Left cardiac atrium (tissue), 4 donors: ENCODE data around the gene CUEDC1. TPM values are rescaled to one million over a fixed set of nuclear protein-coding genes. Genes with fewer than 3 reads are reported as not detected.
"Not testable (repeated sequence)": the region's sequence is repeated elsewhere in the genome, so short reads cannot be mapped to it uniquely, and the experiment has no call there.

ENCODE experiments used
- ATAC-seq, 2 donors: fragments of 200-7000 bp; cut with Tn5 transposase; one replicate each; pipeline ENCODE4 v1.9.1; 2020; ENCODE audit warnings: mild to moderate bottlenecking in 2 of 2, moderate library complexity in 2 of 2
- DNase-seq: peaks from one replicate; pipeline ENCODE4 v3.0.0-alpha.2; 2020
- intact Hi-C, 2 donors: fragments of 100-400 bp; cut with DNase I; formaldehyde crosslinking; loops; one replicate each; pipeline versions ENCODE4 v1.14.1 to v1.15.1; 2022 to 2023
- total RNA-seq, 2 donors: library from RNA; stranded (reverse); fragmentation: NEBNext Ultra II Directional; extraction: Animal tissue kit (Norgen Biotek cat#: 25700); gene quantifications; one replicate each; pipeline ENCODE4 v1.2.1, GENCODE V29; 2021
- donor health status: DM: no; HTN: yes; CAD: no.
- donor health status: DM: no; HTN: yes; CAD: no; lungs with severe emphysema.
- donor health status: DM: yes; HTN: yes; CAD: no.
- donor health status: Dilated cardiomyopathy.

The CUEDC1 gene
- total RNA-seq, 2 donors from 2014 or later, result 38.3 to 45.5 TPM

DNA sequence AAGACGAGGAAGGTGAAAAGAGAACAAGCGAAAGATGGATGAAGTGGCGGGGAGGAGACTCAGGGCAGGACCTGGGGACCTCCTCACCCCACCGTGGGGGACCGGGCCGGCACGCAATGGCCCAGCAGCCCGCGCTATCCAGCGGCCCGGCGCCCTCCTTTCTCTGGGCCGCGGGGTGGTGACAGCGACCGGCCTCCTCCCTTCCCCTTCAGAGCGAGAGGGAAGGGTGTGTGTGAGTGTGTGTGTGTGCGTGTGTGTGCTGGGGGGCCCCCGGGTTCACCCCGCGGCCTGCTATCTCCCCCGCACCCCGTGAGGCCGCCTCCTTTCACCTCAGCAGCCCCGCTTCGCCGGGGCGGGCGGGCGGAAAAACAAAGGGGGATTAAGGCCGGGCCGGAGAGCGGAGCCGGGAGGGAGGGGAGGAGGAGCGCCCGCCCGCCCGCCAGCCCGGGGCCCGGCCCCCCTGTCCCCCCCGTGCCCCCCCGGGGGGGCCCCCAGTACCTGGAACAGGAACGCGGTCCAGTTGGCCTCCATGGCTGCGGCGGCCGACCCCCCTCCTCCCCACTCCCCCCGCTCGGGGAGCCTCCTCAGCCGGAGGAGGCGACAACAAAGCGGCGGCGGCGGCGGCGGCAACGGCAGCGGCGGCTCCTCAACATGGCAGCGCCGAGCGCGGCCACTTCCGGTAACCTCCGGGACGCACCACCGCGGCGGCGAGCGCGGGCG is 32.5 kb upstream of the CUEDC1 start, which contains the start of gene VEZF1:
Gene VEZF1, minus strand, starts transcription at position 674 of the 720 bp plus-strand sequence. Its CDS starts 143 bp downstream, at position 531.
- peak; percentile 88 for DNase-seq
- intact Hi-C loops, result loop anchor here in 1 of 2 donors (2.0 kb wide), 1 partner anchor 95 kb away; no protein-coding TSS in a partner anchor
- peak; percentile 75 to 81 for ATAC-seq

DNA sequence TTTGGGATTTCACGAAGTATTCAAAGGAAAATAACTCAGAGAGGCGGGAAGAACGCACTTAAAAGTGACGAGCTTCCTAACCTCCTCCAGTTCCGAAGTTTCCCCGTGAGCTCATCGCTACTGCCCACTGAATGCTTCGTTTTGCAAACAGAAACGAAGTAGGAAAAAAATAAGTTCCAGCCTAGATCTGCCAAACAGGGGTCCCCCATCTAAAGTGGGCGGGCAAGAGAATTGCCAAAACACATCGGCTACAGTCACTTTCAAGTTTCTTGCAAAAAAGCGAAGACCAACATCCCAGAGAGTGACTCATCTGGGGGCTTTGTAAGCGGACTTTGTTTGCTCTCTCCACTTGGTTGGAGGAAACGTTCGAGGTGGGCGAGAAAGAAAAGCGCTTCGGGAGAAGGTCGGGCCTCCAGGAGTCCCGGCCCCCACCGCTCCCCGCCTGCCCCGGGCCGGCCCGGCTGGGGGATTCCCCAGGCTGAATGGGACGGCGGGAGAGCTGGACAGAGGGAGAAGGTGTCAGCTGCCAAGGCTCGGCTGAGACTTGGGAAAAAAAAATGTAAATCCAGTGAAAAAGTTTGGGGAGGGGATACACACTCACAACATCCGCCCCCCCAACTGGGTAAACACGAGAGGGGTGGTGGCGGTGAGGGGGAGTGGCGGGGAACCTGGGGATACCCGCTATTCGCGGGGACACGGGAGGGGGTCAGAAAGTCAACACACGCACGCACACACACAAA is 31.8 kb upstream of the CUEDC1 start:
- ATAC-seq (peak; percentile 43 to 59), DNase-seq (peak; percentile 47)
- intact Hi-C loops, result no loop called here

DNA sequence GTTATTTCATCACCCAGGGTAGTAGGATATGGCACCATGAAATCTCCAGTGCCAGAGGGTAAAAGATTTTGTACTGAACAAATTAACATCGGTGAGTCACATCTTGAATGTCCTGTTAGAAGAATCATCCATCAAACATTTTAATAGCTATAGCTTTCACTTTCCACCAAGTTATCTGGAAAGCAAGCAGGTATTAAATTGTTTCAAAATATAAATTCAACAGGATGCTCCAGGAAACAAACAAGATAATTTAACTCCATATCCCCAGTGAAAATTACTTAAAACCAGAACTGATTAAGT is 30.4 kb upstream of the CUEDC1 start:
- no peak for ATAC-seq
- no peak for DNase-seq

DNA sequence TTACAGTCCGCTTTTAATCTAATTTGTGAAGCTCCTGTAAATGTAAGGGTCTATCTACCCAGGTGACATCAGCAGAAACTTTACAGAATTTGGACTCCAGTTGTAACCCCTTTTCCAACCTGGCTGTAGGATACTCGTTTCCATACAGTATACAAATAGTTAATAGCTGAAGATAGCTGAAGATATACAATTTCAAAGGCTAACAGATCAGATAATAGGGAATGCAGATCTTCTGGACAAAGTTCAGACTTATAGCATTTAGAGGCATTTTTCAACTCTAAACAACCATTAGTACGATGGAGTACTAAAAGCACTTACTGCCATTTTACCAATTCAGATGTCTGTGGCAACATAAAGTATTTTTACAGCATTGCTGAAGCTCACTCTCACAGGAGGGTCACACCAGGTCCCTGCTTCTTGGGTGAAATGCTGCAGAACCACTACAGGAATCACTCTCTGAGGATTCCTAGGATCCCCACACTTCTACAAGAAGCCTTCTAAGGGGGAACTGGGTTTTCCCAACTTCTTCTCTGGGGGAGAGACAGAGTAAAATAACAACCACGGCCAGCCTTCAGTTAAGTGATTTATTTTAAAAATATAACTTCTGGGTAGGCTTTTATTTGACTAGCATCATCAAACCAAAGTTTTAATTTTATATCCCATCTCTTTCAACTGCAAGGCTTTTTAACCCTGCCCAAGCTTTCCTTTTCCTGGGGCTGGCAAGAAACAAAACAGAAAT is 29.9 kb upstream of the CUEDC1 start:
- intact Hi-C loops, result no loop called here
- ATAC-seq, result no peak
- DNase-seq, result no peak

More for the DNA sequence above, 30.4 kb upstream of the CUEDC1 start:
- intact Hi-C loops, result no loop called here

DNA sequence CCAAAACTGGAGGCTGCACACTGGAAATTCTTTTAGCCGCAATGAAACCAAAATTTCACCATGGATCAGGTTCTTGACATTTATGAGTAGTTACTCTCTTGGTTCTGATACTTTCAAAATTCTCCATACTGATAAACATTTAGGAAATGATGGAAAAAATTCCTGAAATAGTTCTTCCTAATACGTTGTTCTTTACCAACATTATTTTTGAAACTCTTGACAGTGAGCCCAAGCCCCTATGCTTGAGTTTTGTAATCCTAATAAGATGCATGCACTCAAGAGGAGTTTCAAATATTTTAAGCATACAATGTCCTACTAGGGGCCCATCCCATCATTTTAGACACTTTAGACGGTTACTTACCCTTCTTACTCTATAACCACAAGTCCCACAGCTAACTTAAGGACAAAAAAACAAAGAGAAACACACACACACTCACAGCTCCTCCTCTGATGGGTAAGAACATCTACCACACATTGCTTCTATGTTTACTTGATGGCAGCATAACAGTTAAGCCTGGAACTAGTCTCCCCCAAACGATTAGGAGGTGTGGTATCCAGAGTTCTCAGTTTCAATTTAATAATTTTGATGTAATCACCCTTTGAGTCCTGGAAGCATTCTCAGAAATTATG is 29.2 kb upstream of the CUEDC1 start:
- ATAC-seq (no peak), DNase-seq (no peak)
- intact Hi-C loops, result no loop called here

DNA sequence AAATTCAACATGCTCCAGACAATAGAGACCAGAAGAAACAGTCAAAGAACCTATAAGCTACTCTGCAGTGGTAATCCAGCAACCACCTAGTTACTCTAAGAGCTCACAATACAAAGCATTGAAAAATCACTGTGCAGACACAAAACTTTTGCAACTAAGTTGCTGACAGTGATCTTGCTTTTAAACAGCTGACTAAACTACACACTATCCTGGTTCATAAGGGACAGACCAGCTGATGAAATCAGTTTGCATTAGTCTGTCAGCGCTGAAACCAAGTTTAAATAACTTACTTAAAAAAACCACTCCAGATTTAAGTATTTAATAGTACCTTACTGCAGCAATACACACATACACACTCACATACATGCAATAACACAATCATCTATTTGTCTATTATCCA is 28.2 kb upstream of the CUEDC1 start:
- DNase-seq (no peak), ATAC-seq (no peak)
- intact Hi-C loops, result no loop called here

DNA sequence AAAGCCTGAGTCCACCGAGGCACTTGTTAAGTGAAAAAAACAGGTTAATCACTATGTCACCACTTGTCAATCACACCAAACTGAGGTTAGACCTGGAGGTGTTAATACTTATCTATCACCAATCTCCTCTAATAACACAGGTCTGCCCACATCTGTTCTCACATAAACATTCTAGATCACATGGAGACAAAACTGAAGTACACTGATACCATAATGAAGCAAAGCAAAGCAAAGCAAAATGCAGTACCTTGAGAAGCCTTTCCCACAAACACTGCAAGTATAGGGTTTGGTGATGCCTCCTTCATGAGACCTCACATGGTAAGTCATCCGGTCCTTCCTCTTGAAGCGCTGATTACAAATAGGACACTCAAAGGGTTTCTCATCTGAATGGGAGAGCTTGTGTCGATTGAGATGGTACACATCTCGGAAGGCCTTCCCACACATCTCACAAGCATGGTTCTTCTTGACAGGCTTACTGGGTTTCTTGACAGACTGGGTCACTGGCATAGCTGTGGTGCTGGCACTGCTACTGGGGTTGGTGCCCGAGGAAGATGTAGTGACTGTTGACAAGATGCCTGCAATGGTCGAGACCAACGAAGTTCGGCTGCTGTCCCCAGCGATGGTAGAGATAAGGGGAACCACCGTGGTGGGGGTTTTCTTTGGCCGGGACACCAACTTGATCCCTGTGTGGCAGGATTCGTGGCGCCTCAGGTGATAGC is 27.4 kb upstream of the CUEDC1 start:
- ATAC-seq (no peak), DNase-seq (no peak)
- intact Hi-C loops, result no loop called here

DNA sequence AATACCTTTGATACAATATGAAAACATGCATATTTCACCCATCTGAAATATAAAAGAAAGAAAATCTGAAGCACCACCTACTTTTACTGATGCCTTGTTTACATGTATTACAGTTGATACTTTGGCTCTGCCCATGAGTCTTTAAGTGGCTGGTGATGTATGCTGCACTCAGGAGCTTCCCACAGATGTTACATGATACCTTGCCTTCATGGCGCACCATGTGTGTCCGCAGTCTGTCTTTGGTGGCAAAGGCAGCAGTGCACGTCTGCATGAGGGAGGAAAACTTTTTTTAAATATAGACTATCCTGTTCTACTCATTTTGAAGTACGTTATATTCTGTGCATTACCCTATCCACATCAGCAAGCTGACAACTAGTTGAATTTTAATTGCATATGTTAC is 25.3 kb upstream of the CUEDC1 start:
- no peak for ATAC-seq
- no peak for DNase-seq
- intact Hi-C loops, result no loop called here

DNA sequence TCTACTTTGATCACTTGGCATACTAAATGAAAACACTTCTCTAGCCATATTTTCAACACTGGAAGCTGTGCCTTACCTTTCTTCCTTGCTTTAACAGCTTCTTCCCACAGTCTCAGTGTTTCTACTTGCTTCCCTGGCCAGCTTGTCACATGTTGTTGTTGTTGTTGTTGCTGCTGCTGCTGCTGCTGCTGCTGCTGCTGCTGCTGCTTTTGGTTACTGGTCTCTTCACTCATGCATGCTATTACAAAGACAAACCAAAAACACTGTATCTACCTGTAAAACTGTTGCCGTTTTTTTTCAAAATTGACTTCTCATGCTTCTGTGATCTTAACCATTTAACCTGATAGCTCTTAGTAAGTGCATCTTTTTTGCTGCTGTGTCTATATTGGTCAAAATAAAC is 23.9 kb upstream of the CUEDC1 start:
- ATAC-seq (no peak), DNase-seq (no peak)
- intact Hi-C loops, result no loop called here

DNA sequence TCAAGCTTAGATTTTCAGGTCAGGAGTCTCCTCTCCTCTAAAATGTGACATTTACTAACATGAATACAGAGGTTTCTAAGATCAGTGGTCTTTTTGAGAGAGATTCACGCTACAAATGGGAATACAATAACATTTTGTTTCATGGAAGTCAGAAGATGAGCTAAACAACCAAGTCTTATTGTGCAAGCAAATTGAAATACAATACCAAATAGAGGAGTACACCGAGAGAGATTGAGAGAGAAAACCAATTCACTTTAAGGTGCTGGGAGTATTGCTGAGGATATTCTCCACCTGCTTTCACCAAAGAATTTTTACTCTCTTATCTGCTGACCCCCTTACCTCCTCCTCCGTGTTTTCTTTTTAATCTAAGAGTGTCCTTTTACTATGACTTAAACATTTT is 21.4 kb upstream of the CUEDC1 start:
- DNase-seq (no peak), ATAC-seq (no peak)
- intact Hi-C loops, result no loop called here

DNA sequence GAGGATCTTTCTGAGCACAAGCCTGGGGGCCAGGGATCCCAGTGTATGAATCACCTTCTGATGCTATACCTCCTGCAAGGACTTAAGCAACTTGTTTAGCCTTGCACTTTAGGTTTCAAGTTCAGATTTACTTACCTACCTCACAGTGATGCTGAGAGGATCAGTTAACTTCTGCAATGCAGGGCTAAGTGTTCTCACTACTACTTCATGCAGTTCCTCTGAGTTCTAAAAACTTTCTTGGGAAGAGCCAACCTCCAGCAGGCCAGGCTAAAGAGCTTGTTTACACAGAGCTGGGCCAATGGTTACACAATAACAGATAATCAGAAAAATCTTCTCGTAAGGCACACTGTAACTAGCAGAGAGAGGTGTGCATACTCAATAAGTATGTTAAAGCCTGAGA is 19.8 kb upstream of the CUEDC1 start:
- ATAC-seq, result peak; percentile 46 to 55
- DNase-seq, result no peak
- intact Hi-C loops, result no loop called here

DNA sequence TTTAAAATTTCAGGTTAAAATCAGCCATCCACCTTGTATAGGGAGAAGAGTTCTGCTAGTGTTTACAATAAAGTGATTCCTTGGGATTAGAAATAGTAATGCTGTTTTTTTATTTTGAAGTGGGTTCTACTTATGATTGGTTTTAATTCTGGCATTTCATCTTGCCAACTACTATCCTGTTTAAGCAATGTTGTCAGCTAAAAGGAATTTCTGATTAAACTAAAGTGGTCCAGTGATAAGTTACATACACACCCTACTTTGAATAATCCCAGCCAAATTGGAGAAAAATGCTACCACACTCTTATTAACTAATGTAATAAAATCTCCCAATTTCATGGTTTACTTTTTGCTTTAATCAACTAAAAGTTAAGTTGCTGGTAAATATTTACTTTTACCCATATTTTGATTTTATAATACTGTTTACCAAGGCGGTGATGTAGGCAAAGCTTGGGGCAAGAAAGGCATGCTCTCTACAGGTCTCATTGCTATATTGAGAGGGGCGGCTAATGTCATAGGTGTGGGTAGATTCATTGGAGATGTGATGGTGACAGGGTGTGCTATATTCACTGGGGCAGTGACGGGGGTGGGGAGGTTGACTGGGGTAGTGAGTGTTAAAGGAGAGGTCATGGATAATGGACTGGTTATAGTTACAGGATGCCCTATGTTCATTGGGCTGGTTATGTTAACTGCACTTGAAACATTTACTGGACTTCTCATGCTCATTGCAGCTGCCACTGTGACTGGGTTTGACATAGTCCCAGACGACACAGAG is 19.0 kb upstream of the CUEDC1 start:
- intact Hi-C loops, result not testable (repeated sequence)
- ATAC-seq, result peak; percentile 48 to 59

DNA sequence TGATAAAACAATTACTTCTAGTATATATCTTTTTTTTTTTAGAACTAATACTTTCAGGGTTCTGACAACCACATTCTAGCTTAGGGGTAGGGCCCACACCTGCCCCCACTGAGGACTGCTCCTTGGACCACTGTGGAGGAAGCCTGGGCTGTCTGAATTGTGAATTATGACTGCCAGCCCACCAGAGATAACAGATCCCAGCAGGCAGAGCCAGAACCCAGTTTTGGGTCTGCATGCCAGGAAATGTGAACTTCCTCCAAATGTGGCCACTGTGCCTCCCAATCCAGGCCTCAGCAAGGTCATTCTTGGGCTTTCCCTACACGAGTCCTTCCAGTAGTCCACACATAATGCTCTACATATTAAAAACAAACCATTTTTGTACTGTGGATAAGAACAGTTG is 16.9 kb upstream of the CUEDC1 start:
- intact Hi-C loops, result no loop called here
- ATAC-seq (no peak), DNase-seq (no peak)

More for the DNA sequence above, 19.0 kb upstream of the CUEDC1 start:
- not testable (repeated sequence) for DNase-seq

DNA sequence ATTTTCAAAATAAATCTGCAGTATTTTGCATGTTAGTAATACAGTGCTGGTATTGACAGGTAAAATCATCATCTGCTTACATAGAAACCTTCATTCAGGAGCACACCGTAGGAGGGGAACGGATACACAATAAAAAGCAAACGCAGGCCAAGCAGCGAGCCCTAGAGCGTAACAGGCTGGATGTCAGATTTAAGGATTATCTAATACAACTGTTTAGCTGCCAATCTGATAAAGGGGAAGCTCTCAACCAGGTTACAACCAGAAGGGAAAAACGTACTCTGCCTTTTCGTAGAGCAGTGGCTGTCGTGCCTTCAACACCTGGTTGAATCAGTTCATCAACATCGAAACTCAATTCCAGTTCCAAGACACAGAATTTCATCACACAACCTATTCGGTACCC is 16.4 kb upstream of the CUEDC1 start:
- intact Hi-C loops, result no loop called here
- ATAC-seq (no peak), DNase-seq (no peak)

DNA sequence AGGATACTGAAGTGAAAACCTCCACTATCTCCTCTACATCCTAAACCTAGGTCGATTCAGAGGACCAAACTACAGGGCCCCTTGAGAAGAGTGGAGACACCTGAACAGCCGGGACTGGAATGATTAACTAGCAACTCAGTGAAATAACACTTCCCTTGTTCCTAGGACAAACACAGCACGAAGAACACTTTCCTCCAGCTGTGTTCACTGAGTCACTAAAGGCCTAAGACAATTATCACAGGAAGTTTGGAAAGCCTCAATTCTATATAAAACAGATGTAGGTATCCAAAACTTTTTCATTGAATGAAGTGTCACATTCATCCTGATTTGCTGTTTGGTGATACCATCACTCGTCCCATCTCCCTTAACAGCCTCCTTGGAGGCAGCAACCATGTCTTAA is 15.5 kb upstream of the CUEDC1 start:
- DNase-seq, result no peak
- no peak for ATAC-seq
- intact Hi-C loops, result no loop called here

DNA sequence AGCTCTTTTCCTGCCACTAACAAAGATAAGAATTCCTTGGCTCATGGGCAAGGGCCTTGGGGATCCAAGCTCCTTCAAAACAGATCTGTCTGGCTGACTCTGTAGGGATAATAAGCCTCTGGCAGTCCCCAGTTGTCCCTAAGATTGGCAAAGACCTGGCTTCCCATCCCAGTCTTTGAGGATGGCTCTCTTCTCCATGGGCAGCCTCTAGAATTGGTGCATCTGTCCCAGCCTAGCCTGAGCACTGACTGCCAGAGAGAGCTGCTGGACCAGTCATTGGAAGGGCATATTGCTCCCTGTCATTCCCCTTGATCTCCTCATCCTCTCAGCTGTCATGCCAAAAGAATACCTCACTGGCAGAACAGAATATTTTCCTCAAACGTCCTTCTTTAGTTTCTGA is 13.2 kb upstream of the CUEDC1 start:
- ATAC-seq, result no peak
- no peak for DNase-seq
- intact Hi-C loops, result no loop called here

DNA sequence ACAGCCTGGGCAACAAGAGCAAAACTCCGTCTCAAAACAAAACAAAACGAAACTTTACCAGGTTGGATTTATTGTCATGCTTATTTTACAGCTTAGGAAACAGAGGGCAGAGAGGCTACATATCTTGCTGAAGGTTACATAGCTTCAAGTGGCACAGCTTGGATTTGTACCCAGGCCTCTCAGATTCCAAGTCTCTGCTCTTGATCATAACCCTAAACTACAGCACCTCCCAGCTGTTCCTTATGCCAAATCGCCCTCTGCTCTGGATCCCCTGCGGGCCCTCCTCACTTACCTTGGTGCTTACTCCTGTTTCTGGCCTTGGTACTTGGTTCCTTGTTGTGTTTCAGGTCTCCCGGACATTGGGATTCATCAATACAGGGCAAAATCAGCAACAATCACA is 11.7 kb upstream of the CUEDC1 start:
- intact Hi-C loops, result no loop called here
- DNase-seq (no peak), ATAC-seq (no peak)

DNA sequence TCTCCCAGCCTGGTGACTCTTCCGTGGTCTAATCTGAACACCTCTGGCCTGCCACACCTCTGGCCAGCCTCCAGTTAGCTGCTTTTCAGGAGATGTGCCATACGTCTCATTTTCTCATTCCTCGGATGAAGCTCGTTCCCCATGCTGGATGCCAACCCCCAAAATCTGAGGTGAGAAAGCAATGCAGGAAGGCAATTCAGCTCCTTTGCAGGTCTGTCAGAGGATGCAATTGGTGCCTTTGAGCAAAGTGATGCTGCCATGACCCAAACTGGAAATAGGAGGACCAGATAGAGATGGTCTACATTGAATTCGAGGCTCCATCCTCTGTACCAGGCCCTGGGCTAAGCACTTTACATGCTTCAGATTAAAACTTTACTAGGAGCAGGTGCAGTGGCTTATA is 11.0 kb upstream of the CUEDC1 start:
- DNase-seq (no peak), ATAC-seq (no peak)
- intact Hi-C loops, result no loop called here
